A673 (cell line): Measurements from ENCODE around the gene LPP. TPM values are rescaled to one million over a fixed set of nuclear protein-coding genes. Genes with fewer than 3 reads are reported as not detected.

Source experiments
- BruUV-seq: library from RNA; stranded (reverse); fragments of 400-500 nt; replicated peaks from 2 replicates; lab custom pipeline; 2021; lab: Mats Ljungman, UMichigan
- CTCF ChIA-PET: fragments of 300-600 bp; sonication (Branson Sonifier 250); formaldehyde crosslinking; loops from one replicate; lab custom pipeline; 2022; ENCODE audit warnings: antibody characterized with exemption; lab: Charles Lee
- POLR2A ChIA-PET: fragments of 300-600 bp; sonication (Branson Sonifier 250); formaldehyde crosslinking; loops from one replicate; lab custom pipeline; 2022; ENCODE audit warnings: antibody characterized with exemption; ENCODE audit not compliant: low non-redundant PET; lab: Charles Lee
- DNase-seq: peaks from one replicate; pipeline ENCODE4 v3.0.0-alpha.2; 2015; ENCODE audit warnings: low spot score
- H3K27ac ChIP-seq: fragments of 200-600 bp; sonication (generic); 2 replicates; pipeline ENCODE4 v1.5.1; 2016; ENCODE audit warnings: mixed run types, low read depth, mild to moderate bottlenecking, mixed read lengths, antibody characterized with exemption, low read length; ENCODE audit not compliant: poor library complexity, severe bottlenecking
- H3K27me3 ChIP-seq: fragments of 200-600 bp; sonication (generic); replicated peaks from 2 replicates; pipeline ENCODE4 v1.6.1; 2017; ENCODE audit warnings: mixed run types, low read depth, mild to moderate bottlenecking, mixed read lengths, antibody characterized with exemption, low read length; ENCODE audit not compliant: insufficient read depth, poor library complexity
- H3K36me3 ChIP-seq: fragments of 200-600 bp; sonication (generic); 2 replicates; pipeline ENCODE4 v1.6.1; 2016; ENCODE audit warnings: mixed run types, mild to moderate bottlenecking, mixed read lengths, antibody characterized with exemption, low read length; ENCODE audit not compliant: insufficient read depth, poor library complexity, severe bottlenecking
- H3K4me1 ChIP-seq: fragments of 200-600 bp; sonication (generic); 2 replicates; pipeline ENCODE4 v1.6.1; 2017; ENCODE audit warnings: mixed run types, mild to moderate bottlenecking, mixed read lengths, antibody characterized with exemption, low read length; ENCODE audit not compliant: insufficient read depth, poor library complexity, severe bottlenecking
- H3K4me3 ChIP-seq: fragments of 200-600 bp; sonication (generic); 2 replicates; pipeline ENCODE4 v1.5.1; 2016; ENCODE audit warnings: low read depth, mixed run types, mild to moderate bottlenecking, mixed read lengths, low read length; ENCODE audit not compliant: poor library complexity, severe bottlenecking
- H3K9me3 ChIP-seq: fragments of 200-600 bp; sonication (generic); 2 replicates; pipeline ENCODE4 v1.6.1; 2016; ENCODE audit warnings: mixed run types, low read depth, mild to moderate bottlenecking, mixed read lengths, antibody characterized with exemption, low read length; ENCODE audit not compliant: poor library complexity, severe bottlenecking
- EZH2 ChIP-seq: fragments of 200-600 bp; sonication (generic); IDR thresholded peaks from 2 replicates; pipeline ENCODE4 v1.6.1; 2017; ENCODE audit warnings: borderline replicate concordance, low read depth, mild to moderate bottlenecking, mixed read lengths, antibody characterized with exemption, low read length; ENCODE audit not compliant: poor library complexity, severe bottlenecking
- intact Hi-C: fragments of 100-400 bp; cut with micrococcal nuclease; formaldehyde crosslinking; loops from one replicate; pipeline ENCODE4 v1.10.0; 2022; ENCODE audit not compliant: unreplicated experiment
- total RNA-seq: library from RNA; stranded (reverse); gene quantifications from 2 replicates; pipeline ENCODE4 v1.2.3, GENCODE V29; 2021
- TF ChIP-seq, protein P1 (sequence below): fragments of 300-800, 200-600 bp; sonication (generic); conservative IDR thresholded peaks from 2 replicates; pipeline ENCODE4 v1.5.1; 2017; ENCODE audit warnings: low read depth, mild to moderate bottlenecking, antibody characterized with exemption, low read length, moderate library complexity, mixed read lengths

LPP gene
- total RNA-seq, 1 experiment from 2014 or later = 39.7 TPM

DNA sequence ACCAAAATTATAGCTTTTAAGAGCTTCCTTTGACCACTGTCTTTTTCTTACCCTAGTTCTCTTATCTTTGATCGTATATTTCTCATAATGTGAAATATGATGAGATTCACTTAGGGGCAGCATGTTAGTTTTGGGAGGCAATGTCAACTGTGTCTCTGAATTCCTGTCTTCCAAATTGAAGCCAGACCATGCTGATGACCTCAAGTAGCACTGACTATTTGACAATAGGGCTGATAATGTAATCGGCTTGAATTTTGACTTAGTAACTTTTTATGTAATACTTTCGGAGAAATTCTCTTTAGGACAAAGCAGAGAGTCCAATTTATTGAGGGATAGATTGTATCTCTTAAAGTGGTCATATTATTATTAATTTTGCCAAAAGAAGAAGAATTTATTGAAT, 722.4 kb downstream of the LPP start:
- DNase-seq = no peak
- no peaks in the 10 kb centered on the region for H3K36me3 ChIP-seq
- CTCF ChIA-PET = no interaction called here
- BruUV-seq = no TSS peak
- H3K4me1 ChIP-seq = peaks cover under 1% of the 10 kb centered on the region
- TF ChIP-seq, protein P1, sequence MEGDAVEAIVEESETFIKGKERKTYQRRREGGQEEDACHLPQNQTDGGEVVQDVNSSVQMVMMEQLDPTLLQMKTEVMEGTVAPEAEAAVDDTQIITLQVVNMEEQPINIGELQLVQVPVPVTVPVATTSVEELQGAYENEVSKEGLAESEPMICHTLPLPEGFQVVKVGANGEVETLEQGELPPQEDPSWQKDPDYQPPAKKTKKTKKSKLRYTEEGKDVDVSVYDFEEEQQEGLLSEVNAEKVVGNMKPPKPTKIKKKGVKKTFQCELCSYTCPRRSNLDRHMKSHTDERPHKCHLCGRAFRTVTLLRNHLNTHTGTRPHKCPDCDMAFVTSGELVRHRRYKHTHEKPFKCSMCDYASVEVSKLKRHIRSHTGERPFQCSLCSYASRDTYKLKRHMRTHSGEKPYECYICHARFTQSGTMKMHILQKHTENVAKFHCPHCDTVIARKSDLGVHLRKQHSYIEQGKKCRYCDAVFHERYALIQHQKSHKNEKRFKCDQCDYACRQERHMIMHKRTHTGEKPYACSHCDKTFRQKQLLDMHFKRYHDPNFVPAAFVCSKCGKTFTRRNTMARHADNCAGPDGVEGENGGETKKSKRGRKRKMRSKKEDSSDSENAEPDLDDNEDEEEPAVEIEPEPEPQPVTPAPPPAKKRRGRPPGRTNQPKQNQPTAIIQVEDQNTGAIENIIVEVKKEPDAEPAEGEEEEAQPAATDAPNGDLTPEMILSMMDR = no peak
- no peak for TF ChIP-seq EZH2
- H3K27ac ChIP-seq = no peak overlapping the region
- intact Hi-C loops = no loop called here
- H3K27me3 ChIP-seq = no peaks in the 10 kb centered on the region
- no peak overlapping the region for H3K4me3 ChIP-seq
- POLR2A ChIA-PET = no interaction called here
- H3K9me3 ChIP-seq = no peaks in the 10 kb centered on the region

DNA sequence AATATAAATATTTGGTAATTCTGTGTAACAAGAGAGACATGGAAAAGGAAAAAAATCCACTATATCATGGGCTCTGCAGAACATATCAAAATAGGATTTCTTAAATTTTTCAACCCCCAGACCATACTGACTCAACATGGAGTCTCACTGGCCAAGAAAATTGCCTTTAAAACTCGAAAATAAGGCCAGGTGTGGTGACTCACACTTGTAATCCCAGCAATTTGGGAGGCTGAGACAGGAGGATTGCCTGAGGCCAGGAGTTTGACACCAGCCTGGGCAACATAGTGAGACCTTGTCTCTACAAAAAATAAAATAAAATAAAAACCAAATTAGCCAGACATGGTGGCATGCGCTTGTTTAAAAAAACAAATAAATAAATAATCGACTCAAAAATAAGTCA, 723.4 kb downstream of the LPP start:
- Histone ChIP-seq H3K27ac (no peak overlapping the region), H3K4me1 (peaks cover 10% of the 10 kb centered on the region), H3K27me3 (no peaks in the 10 kb centered on the region), H3K9me3 (no peaks in the 10 kb centered on the region), H3K36me3 (no peaks in the 10 kb centered on the region), H3K4me3 (no peak overlapping the region)
- no peak for DNase-seq
- no peak for TF ChIP-seq EZH2
- TF ChIP-seq, protein P1 = no peak
- ChIA-PET POLR2A (no interaction called here), CTCF (no interaction called here)
- intact Hi-C loops = no loop called here
- BruUV-seq = no TSS peak

DNA sequence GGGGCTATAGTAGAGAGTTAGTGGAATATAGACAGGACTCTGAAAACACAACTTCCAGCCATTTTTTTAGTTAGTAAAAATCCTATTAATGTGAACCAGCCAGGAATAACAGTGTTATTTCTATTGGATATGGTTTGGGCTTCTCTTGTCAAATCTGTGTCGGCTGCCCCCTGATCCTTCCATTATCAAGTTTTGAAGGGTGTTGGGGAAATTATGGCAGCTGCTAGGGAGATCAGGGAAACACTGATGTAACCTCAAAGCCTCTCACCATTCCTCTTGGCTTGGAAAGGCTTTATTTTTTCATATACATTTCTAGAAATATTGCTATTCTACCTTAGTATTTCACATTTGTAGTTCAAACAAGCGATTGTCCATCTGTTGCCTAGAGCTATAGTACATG, 724.1 kb downstream of the LPP start:
- H3K4me3 ChIP-seq = no peak overlapping the region
- no TSS peak for BruUV-seq
- CTCF ChIA-PET = no interaction called here
- no peaks in the 10 kb centered on the region for H3K27me3 ChIP-seq
- H3K4me1 ChIP-seq = peaks cover 10% of the 10 kb centered on the region
- H3K9me3 ChIP-seq = no peaks in the 10 kb centered on the region
- POLR2A ChIA-PET = no interaction called here
- TF ChIP-seq, protein P1 = no peak
- no peak for TF ChIP-seq EZH2
- intact Hi-C loops = no loop called here
- DNase-seq = no peak
- H3K36me3 ChIP-seq = no peaks in the 10 kb centered on the region
- no peak overlapping the region for H3K27ac ChIP-seq
